Astrocyte (in vitro differentiated cells and primary cell): ENCODE data around the gene NAA35. TPM values are rescaled to one million over a fixed set of nuclear protein-coding genes. Genes with fewer than 3 reads are reported as not detected.

ENCODE experiments used
- DNase-seq: peaks from one replicate; pipeline ENCODE4 v3.0.0-alpha.2; 2010; ENCODE audit warnings: low read depth
- FAIRE-seq: peaks from 2 replicates; lab custom pipeline; 2011; peaks lifted over from hg19 to GRCh38; lab: Jason Lieb, UNC
- H2AFZ ChIP-seq: 2 replicates; pipeline ENCODE4 v1.6.0; 2012; ENCODE audit warnings: low read depth, low read length, inconsistent platforms
- H3K27ac ChIP-seq: 2 replicates; pipeline ENCODE4 v1.5.1; 2011; ENCODE audit warnings: low read depth, low read length, inconsistent platforms
- H3K27me3 ChIP-seq: 2 replicates; pipeline ENCODE4 v1.6.0; 2011; ENCODE audit warnings: low read length, inconsistent platforms; ENCODE audit not compliant: insufficient read depth
- H3K36me3 ChIP-seq: 2 replicates; pipeline ENCODE4 v1.5.1; 2011; ENCODE audit warnings: low read length, inconsistent platforms; ENCODE audit not compliant: insufficient read depth
- H3K4me1 ChIP-seq: 2 replicates; pipeline ENCODE4 v1.5.1; 2011; ENCODE audit warnings: low read length, inconsistent platforms; ENCODE audit not compliant: insufficient read depth
- H3K4me2 ChIP-seq: 2 replicates; pipeline ENCODE4 v1.6.0; 2012; ENCODE audit warnings: low read length, inconsistent platforms
- H3K4me3 ChIP-seq: 2 replicates; pipeline ENCODE4 v1.5.1; 2011; ENCODE audit warnings: low read depth, mild to moderate bottlenecking, low read length, inconsistent platforms; ENCODE audit not compliant: insufficient read depth
- H3K79me2 ChIP-seq: 2 replicates; pipeline ENCODE4 v1.6.0; 2012; ENCODE audit warnings: mild to moderate bottlenecking, low read length, inconsistent platforms; ENCODE audit not compliant: insufficient read depth
- H3K9ac ChIP-seq: 2 replicates; pipeline ENCODE4 v1.6.0; 2012; ENCODE audit warnings: mild to moderate bottlenecking, low read length, inconsistent platforms
- H3K9me3 ChIP-seq: 2 replicates; pipeline ENCODE4 v1.5.1; 2012; ENCODE audit warnings: low read depth, mild to moderate bottlenecking, low read length, inconsistent platforms; ENCODE audit not compliant: insufficient read depth
- H4K20me1 ChIP-seq: 2 replicates; pipeline ENCODE4 v1.6.0; 2012; ENCODE audit warnings: low read length, inconsistent platforms; ENCODE audit not compliant: insufficient read depth
- H3K27ac Mint-ChIP-seq: one replicate; pipeline ENCODE4 v1.8.0; 2021; ENCODE audit warnings: mild to moderate bottlenecking, mixed read lengths; ENCODE audit not compliant: unreplicated experiment
- H3K27me3 Mint-ChIP-seq: one replicate; pipeline ENCODE4 v1.8.0; 2021; ENCODE audit warnings: low read depth, mixed read lengths; ENCODE audit not compliant: unreplicated experiment
- H3K36me3 Mint-ChIP-seq: one replicate; pipeline ENCODE4 v1.8.0; 2021; ENCODE audit warnings: low read depth, mixed read lengths; ENCODE audit not compliant: unreplicated experiment
- H3K4me1 Mint-ChIP-seq: one replicate; pipeline ENCODE4 v1.8.0; 2021; ENCODE audit warnings: low read depth, mixed read lengths; ENCODE audit not compliant: unreplicated experiment
- H3K4me3 Mint-ChIP-seq: one replicate; pipeline ENCODE4 v1.8.0; 2021; ENCODE audit warnings: mild to moderate bottlenecking, moderate library complexity, mixed read lengths; ENCODE audit not compliant: unreplicated experiment
- H3K9me3 Mint-ChIP-seq: one replicate; pipeline ENCODE4 v1.8.0; 2021; ENCODE audit warnings: mild to moderate bottlenecking, mixed read lengths; ENCODE audit not compliant: unreplicated experiment
- CTCF ChIP-seq: IDR thresholded peaks from 2 replicates; pipeline ENCODE4 v1.5.1; 2011; ENCODE audit warnings: low read depth, mild to moderate bottlenecking, inconsistent platforms, low read length, moderate library complexity; ENCODE audit not compliant: insufficient read depth
- EZH2 ChIP-seq: IDR thresholded peaks from 2 replicates; pipeline ENCODE4 v1.6.1; 2012; ENCODE audit warnings: mild to moderate bottlenecking, low read length, inconsistent platforms; ENCODE audit not compliant: insufficient read depth
- total RNA-seq: library from RNA; stranded (reverse); gene quantifications from 2 replicates; pipeline ENCODE4 v1.2.1, GENCODE V29; 2021

NAA35 gene
- total RNA-seq, 1 donor from 2014 or later = 31.4 TPM

GRCh38 chr9:86042199-86042978 is 101.4 kb downstream of the NAA35 start:
- no peak overlapping the region for H2AFZ ChIP-seq
- no peak overlapping the region for H3K4me3 ChIP-seq
- H3K27me3 ChIP-seq = no peaks in the 10 kb centered on the region
- TF ChIP-seq EZH2 (no peak), CTCF (no peak)
- H3K27ac ChIP-seq = no peak overlapping the region
- H3K4me1 ChIP-seq = no peaks in the 10 kb centered on the region
- no peak overlapping the region for H3K27ac Mint-ChIP-seq
- no peaks in the 10 kb centered on the region for H3K27me3 Mint-ChIP-seq
- no peak overlapping the region for H3K4me3 Mint-ChIP-seq
- H3K9me3 Mint-ChIP-seq = no peaks in the 10 kb centered on the region
- DNase-seq (no peak), FAIRE-seq (no peak)
- peaks cover 6% of the 10 kb centered on the region for H3K36me3 Mint-ChIP-seq
- no peaks in the 10 kb centered on the region for H3K79me2 ChIP-seq
- no peaks in the 10 kb centered on the region for H3K4me1 Mint-ChIP-seq
- no peaks in the 10 kb centered on the region for H4K20me1 ChIP-seq
- H3K9me3 ChIP-seq = no peaks in the 10 kb centered on the region
- no peaks in the 10 kb centered on the region for H3K36me3 ChIP-seq
- no peak overlapping the region for H3K9ac ChIP-seq
- H3K4me2 ChIP-seq = no peak overlapping the region

DNA sequence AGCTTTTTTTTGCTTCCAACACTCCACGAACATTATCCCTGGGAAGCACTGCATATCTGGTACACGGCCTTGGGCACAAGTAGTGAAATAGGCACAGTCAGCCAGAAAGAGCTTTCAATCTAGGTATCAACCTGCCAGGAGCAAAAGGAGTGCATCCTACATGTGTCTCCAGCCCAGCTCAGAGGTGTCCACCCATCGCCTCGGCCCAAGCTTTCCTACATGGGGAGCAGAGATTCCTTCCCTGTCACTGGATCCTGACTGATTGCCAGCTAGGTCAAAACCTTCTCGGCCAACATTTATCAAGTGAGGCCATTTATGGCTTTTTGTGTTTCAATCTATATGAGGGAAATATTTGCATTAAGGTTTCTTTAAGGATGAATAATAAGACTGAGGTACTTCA is 102.6 kb downstream of the NAA35 start:
- Mint-ChIP-seq H3K9me3 (no peaks in the 10 kb centered on the region), H3K27ac (no peak overlapping the region), H3K27me3 (no peaks in the 10 kb centered on the region), H3K4me3 (no peak overlapping the region), H3K4me1 (no peaks in the 10 kb centered on the region), H3K36me3 (peaks cover 6% of the 10 kb centered on the region)
- Histone ChIP-seq H3K4me2 (no peak overlapping the region), H3K27me3 (no peaks in the 10 kb centered on the region), H3K9ac (no peak overlapping the region), H3K4me1 (no peaks in the 10 kb centered on the region), H3K79me2 (no peaks in the 10 kb centered on the region), H3K36me3 (no peaks in the 10 kb centered on the region), H3K4me3 (no peak overlapping the region), H3K9me3 (no peaks in the 10 kb centered on the region), H2AFZ (no peak overlapping the region), H4K20me1 (no peaks in the 10 kb centered on the region), H3K27ac (no peak overlapping the region)
- no peak for FAIRE-seq
- no peak for DNase-seq
- TF ChIP-seq CTCF (no peak), EZH2 (no peak)

DNA sequence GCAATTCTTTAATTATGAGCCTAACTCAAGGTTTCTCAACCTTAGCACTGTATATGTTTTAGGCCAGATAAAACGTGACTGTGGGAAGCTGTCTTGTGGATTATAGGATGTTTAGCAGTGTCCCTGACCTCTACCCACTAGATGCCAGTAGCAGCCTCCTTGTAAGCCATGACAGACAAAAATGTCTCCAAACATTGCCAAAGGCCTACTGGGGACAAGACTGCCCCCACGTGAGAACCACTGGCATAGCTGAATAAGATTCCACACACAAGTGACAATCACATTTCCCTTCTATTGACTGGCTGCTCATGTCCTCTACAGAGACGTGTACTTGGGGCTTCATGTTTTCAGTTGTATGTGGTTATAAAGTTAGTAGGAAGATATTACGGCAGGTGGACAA is 103.1 kb downstream of the NAA35 start:
- no peaks in the 10 kb centered on the region for H3K27me3 Mint-ChIP-seq
- no peaks in the 10 kb centered on the region for H3K36me3 ChIP-seq
- H3K4me3 Mint-ChIP-seq = no peak overlapping the region
- H4K20me1 ChIP-seq = no peaks in the 10 kb centered on the region
- H3K9me3 Mint-ChIP-seq = no peaks in the 10 kb centered on the region
- TF ChIP-seq EZH2 (no peak), CTCF (no peak)
- no peak overlapping the region for H3K27ac ChIP-seq
- H3K4me3 ChIP-seq = no peak overlapping the region
- FAIRE-seq = no peak
- H3K27ac Mint-ChIP-seq = no peak overlapping the region
- H3K36me3 Mint-ChIP-seq = peaks cover 4% of the 10 kb centered on the region
- no peak for DNase-seq
- H3K9me3 ChIP-seq = no peaks in the 10 kb centered on the region
- H3K27me3 ChIP-seq = no peaks in the 10 kb centered on the region
- H3K9ac ChIP-seq = no peak overlapping the region
- no peaks in the 10 kb centered on the region for H3K79me2 ChIP-seq
- H3K4me2 ChIP-seq = no peak overlapping the region
- no peaks in the 10 kb centered on the region for H3K4me1 ChIP-seq
- H2AFZ ChIP-seq = no peak overlapping the region
- no peaks in the 10 kb centered on the region for H3K4me1 Mint-ChIP-seq
